ENCODE data around the gene EIPR1. TPM values are rescaled to one million over a fixed set of nuclear protein-coding genes. Genes with fewer than 3 reads are reported as not detected.

Gene EIPR1
- total and polyA plus RNA-seq, 2 of the 4 experiments (the other 2 are of a cell fraction): 46.5 to 67.4 TPM

DNA sequence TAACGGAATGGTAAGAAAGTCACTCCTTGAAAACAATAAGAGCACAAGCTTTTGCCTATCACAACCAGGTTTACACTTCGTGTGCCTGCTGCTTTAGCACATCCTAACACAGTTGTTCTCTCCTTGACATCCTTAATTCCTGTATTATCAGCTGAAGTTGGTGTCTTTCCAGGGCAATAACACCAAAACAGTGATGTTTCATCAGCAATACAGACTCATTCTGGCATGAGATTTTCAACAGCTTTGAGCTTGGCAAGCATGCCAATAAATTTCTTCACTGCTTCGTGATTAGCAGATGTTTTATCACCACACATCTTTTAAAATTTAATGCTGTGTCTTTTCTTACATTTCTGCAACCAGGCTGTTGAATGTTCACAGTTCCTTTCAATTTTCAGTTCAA lies 148.4 kb downstream of the EIPR1 start:
- Histone ChIP-seq H4K5ac (ENCODE audit: low read depth, low read length) (no peak overlapping the region), H3K4me3 (ENCODE audit: insufficient read depth, low read depth, low read length) (no peak overlapping the region), H2AFZ (replicated peaks; ENCODE audit: low read length, poor library complexity) (no peak overlapping the region), H4K20me1 (ENCODE audit: insufficient read depth, low read length) (no peaks in the 10 kb centered on the region), H3K27ac (ENCODE audit: insufficient read depth, low read length) (no peak overlapping the region), H3K4me2 (ENCODE audit: low read depth, low read length) (no peak overlapping the region), H2BK5ac (ENCODE audit: low read depth, low read length, poor library complexity, severe bottlenecking) (no peak overlapping the region), H3K4ac (ENCODE audit: low read depth, low read length) (no peak overlapping the region), H2BK15ac (ENCODE audit: low read depth, low read length) (no peak overlapping the region), H3K23ac (ENCODE audit: low read depth, low read length) (no peak overlapping the region), H3K36me3 (ENCODE audit: control insufficient read depth, insufficient read depth, low read length) (no peaks in the 10 kb centered on the region), H2AK9ac (replicated peaks; ENCODE audit: low read depth, low read length, poor library complexity) (no peak overlapping the region), H4K8ac (ENCODE audit: low read depth in 2 of 2, low read length in 2 of 2) (no peak overlapping the region), H3K4me1 (ENCODE audit: control insufficient read depth, insufficient read depth, low read length) (no peaks in the 10 kb centered on the region), H3K79me1 (ENCODE audit: low read depth in 1 of 2, low read length in 2 of 2) (peaks cover 0 to 3% of the 10 kb centered on the region in 2 experiments; a peak in 2 of 4 replicates), H3K14ac (replicated peaks; ENCODE audit: low read depth, low read length) (no peak overlapping the region), H2AK5ac (ENCODE audit: low read depth, low read length) (no peak overlapping the region), H2BK120ac (ENCODE audit: low read depth, low read length) (no peak overlapping the region), H3K9ac (ENCODE audit: low read depth, low read length) (no peak overlapping the region), H3K18ac (ENCODE audit: low read depth, low read length) (no peak overlapping the region), H3K56ac (ENCODE audit: extremely low read depth, insufficient read depth, low read length) (no peak overlapping the region), H2BK20ac (ENCODE audit: low read depth, low read length) (no peak overlapping the region), H3K9me1 (ENCODE audit: insufficient read depth, low read length) (no peaks in the 10 kb centered on the region), H4K91ac (ENCODE audit: insufficient read depth, low read depth, low read length) (no peak overlapping the region), H3K27me3 (ENCODE audit: control insufficient read depth, insufficient read depth, low read length) (no peaks in the 10 kb centered on the region), H3K9me3 (ENCODE audit: control insufficient read depth, insufficient read depth, low read length) (peaks cover 2% of the 10 kb centered on the region; the same call in 1 of the 2 replicates)
- no TSS peak for BruUV-seq (replicated peaks)
- dilution Hi-C loops (cut with HindIII; ENCODE audit: low sequenced_read_pairs, unreplicated experiment): no loop called here
- intact Hi-C loops (cut with micrococcal nuclease): no loop called here
- TF ChIP-seq BHLHE40 (IDR thresholded peaks at IDR 0.05; ENCODE audit: low read depth, low read length): no peak
- ChIA-PET POLR2A (ENCODE audit: unreplicated experiment) (no interaction called here), CTCF (no interaction called here)
- no CpG with 5 or more reads among the region's 3 CpGs for WGBS, 2 experiments (ENCODE audit: extremely low coverage in 2 of 2, insufficient read length in 1 of 2)
- DNase-seq (no peak), ATAC-seq (ENCODE audit: low read depth) (no peak)
- in situ Hi-C loops (cut with MboI; ENCODE audit: low sequenced_read_pairs): no loop called here

Data from IMR-90 (cell line).